Sigmoid colon (tissue), 7 donors: Measurements from ENCODE around the gene ADH7. TPM values are rescaled to one million over a fixed set of nuclear protein-coding genes. Genes with fewer than 3 reads are reported as not detected.

Source experiments
- DNase-seq: peaks from one replicate; pipeline ENCODE4 v3.0.0-alpha.2; 2019
- H3K27ac ChIP-seq, 4 donors: fragments of 200-600 bp; sonication (generic); one replicate each; pipeline ENCODE4 v1.5.1; 2016 to 2019; ENCODE audit warnings: mild to moderate bottlenecking in 1 of 4
- H3K27me3 ChIP-seq, 3 donors: fragments of 200-600 bp; sonication (generic); one replicate each; pipeline ENCODE4 v1.5.1; 2019; ENCODE audit warnings: mild to moderate bottlenecking in 1 of 3
- H3K36me3 ChIP-seq, 4 donors: fragments of 200-600 bp; sonication (generic); one replicate each; pipeline ENCODE4 v1.5.1; 2016 to 2019
- H3K4me1 ChIP-seq, 4 donors: fragments of 200-600 bp; sonication (generic); one replicate each; pipeline ENCODE4 v1.5.1; 2017 to 2019
- H3K4me3 ChIP-seq, 4 donors: fragments of 200-600 bp; sonication (generic); one replicate each; pipeline ENCODE4 v1.5.1; 2017 to 2019; ENCODE audit warnings: mild to moderate bottlenecking in 2 of 4, moderate library complexity in 1 of 4
- H3K9me3 ChIP-seq, 4 donors: fragments of 200-600 bp in 3 of 4; sonication (generic) in 3 of 4; one replicate each; pipeline versions ENCODE4 v1.5.1 to v1.6.1; 2013 to 2019
- EP300 ChIP-seq, 4 donors: sonication (generic); formaldehyde crosslinking; IDR thresholded peaks; one replicate each; pipeline ENCODE4 v1.6.1; 2017; ENCODE audit warnings: antibody characterized with exemption in 4 of 4
- POLR2A ChIP-seq, 2 donors: fragments of 450-650 bp; IDR thresholded peaks; one replicate each; pipeline ENCODE4 v1.6.1; 2016; ENCODE audit warnings: antibody characterized with exemption in 2 of 2, mild to moderate bottlenecking in 2 of 2, moderate library complexity in 2 of 2
- POLR2AphosphoS5 ChIP-seq, 4 donors: sonication (generic); formaldehyde crosslinking; IDR thresholded peaks; one replicate each; pipeline ENCODE4 v1.6.1; 2017; ENCODE audit warnings: antibody characterized with exemption in 4 of 4
- intact Hi-C: fragments of 100-400 bp; cut with DNase I; formaldehyde crosslinking; loops from one replicate; pipeline ENCODE4 v1.15.1; 2023
- polyA plus RNA-seq, 3 donors: library from polyadenylated mRNA; stranded (reverse); fragments of 200-250 nt; gene quantifications; one replicate each; pipeline ENCODE4 v1.2.3, GENCODE V29; 2013
- total RNA-seq, 4 donors: library from RNA; depleted of rRNA; stranded (reverse); fragments of >200 nt; gene quantifications; one replicate each; pipeline ENCODE4 v1.1.0, GENCODE V29; 2016
- TF ChIP-seq, protein P1 (sequence below), 4 experiments: fragments of 450-650 bp in 3 of 4; fragments of 200-600 bp in 1 of 4; IDR thresholded peaks; one replicate each; pipeline ENCODE4 v1.5.1; 2016 to 2019; ENCODE audit warnings: antibody characterized with exemption in 4 of 4, mild to moderate bottlenecking in 3 of 4, moderate library complexity in 2 of 4
- donor health status: healthy with polysubstance abuse.
- donor health status: Bipolar disorder and iron deficiency.
- donor health status: healthy.

Gene ADH7
- total and polyA plus RNA-seq, 7 donors = 0.03 to 0.60 TPM; not detected in 5

DNA sequence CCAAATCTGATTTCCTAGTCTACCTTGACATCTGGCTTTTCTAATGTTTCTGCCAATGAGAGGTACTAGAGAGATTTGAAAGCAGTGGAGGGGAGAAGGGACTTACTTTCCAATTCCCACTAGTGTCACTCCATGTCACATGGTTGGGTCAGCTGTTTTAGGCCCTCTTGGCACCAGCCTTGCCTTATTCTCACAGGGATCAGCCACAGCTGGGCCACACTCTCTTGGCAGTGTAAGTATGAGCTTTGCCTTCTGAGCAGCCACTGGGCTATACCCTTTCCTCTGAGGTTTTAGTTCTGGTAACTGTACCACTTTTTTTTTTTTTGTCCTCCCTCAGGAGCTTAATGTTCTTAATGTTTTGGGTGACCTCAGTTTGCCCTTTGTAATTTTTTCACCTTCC is 72.4 kb downstream of the ADH7 start:
- H3K4me3 ChIP-seq = no peak overlapping the region
- intact Hi-C loops = no loop called here
- H3K36me3 ChIP-seq = no peaks in the 10 kb centered on the region
- peaks cover 0 to 23% (median 12%) of the 10 kb centered on the region in 4 donors for H3K4me1 ChIP-seq
- TF ChIP-seq POLR2A (IDR thresholded peaks at IDR 0.05) (no peak), POLR2AphosphoS5 (IDR thresholded peaks at IDR 0.05) (no peak), EP300 (IDR thresholded peaks at IDR 0.05) (no peak)
- TF ChIP-seq, protein P1, sequence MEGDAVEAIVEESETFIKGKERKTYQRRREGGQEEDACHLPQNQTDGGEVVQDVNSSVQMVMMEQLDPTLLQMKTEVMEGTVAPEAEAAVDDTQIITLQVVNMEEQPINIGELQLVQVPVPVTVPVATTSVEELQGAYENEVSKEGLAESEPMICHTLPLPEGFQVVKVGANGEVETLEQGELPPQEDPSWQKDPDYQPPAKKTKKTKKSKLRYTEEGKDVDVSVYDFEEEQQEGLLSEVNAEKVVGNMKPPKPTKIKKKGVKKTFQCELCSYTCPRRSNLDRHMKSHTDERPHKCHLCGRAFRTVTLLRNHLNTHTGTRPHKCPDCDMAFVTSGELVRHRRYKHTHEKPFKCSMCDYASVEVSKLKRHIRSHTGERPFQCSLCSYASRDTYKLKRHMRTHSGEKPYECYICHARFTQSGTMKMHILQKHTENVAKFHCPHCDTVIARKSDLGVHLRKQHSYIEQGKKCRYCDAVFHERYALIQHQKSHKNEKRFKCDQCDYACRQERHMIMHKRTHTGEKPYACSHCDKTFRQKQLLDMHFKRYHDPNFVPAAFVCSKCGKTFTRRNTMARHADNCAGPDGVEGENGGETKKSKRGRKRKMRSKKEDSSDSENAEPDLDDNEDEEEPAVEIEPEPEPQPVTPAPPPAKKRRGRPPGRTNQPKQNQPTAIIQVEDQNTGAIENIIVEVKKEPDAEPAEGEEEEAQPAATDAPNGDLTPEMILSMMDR (IDR thresholded peaks at IDR 0.05) = no peak
- no peaks in the 10 kb centered on the region for H3K27me3 ChIP-seq
- H3K9me3 ChIP-seq = no peaks in the 10 kb centered on the region
- no peak for DNase-seq
- peak overlapping the region in 3 of 4 donors; percentile 11 to 25 (median 16) for H3K27ac ChIP-seq

Other genes starting within 250 kb of the ADH7 start
- gene ADH6, start 216.1 kb downstream of the ADH7 start, total RNA-seq = not detected
- 10 to 100 TPM in 1 of 3 donors, 1 to 10 TPM in 2; 5.0 to 12.5 (median 8.4) TPM for gene ADH6, start 216.1 kb downstream of the ADH7 start, polyA plus RNA-seq
- gene ADH1A, start 144.4 kb downstream of the ADH7 start, total RNA-seq = not detected
- gene ADH1A, start 144.4 kb downstream of the ADH7 start, polyA plus RNA-seq = not detected
- 100 to 1,000 TPM; 270 to 906 (median 466) TPM for gene ADH1B, start 113.9 kb downstream of the ADH7 start, total RNA-seq
- gene ADH1B, start 113.9 kb downstream of the ADH7 start, polyA plus RNA-seq = 100 to 1,000 TPM in 2 of 3 donors, 10 to 100 TPM in 1; 35.4 to 548 (median 171) TPM
- 10 to 100 TPM in 3 of 4 donors, 1 to 10 TPM in 1; 2.6 to 25.3 (median 15.9) TPM for gene ADH1C, start 82.6 kb downstream of the ADH7 start, total RNA-seq
- gene ADH1C, start 82.6 kb downstream of the ADH7 start, polyA plus RNA-seq = 100 to 1,000 TPM in 2 of 3 donors, 10 to 100 TPM in 1; 94.4 to 311 (median 283) TPM
- gene C4orf17, start 75.7 kb upstream of the ADH7 start, total RNA-seq = not detected
- not detected for gene C4orf17, start 75.7 kb upstream of the ADH7 start, polyA plus RNA-seq
- 1 to 10 TPM; 3.9 to 7.5 (median 6.4) TPM for gene TRMT10A, start 128.7 kb upstream of the ADH7 start, total RNA-seq
- gene TRMT10A, start 128.7 kb upstream of the ADH7 start, polyA plus RNA-seq = 1 to 10 TPM; 4.8 to 5.6 (median 5.5) TPM
- 10 to 100 TPM in 1 of 4 donors, 1 to 10 TPM in 3; 2.4 to 12.8 (median 5.9) TPM for gene MTTP, start 139.5 kb upstream of the ADH7 start, total RNA-seq
- under 1 TPM in 1 of 3 donors, not detected in 2; 0.13 TPM for gene MTTP, start 139.5 kb upstream of the ADH7 start, polyA plus RNA-seq
- gene C4orf54, start 222.5 kb upstream of the ADH7 start, total RNA-seq = under 1 TPM; under 0.01 to 0.28 (median 0.15) TPM
- under 1 TPM in 1 of 3 donors, not detected in 2; 0.01 TPM for gene C4orf54, start 222.5 kb upstream of the ADH7 start, polyA plus RNA-seq